GM18907 (cell line): ENCODE measurements around the gene TESK2.
"Not testable (repeated sequence)": the region's sequence is repeated elsewhere in the genome, so short reads cannot be mapped to it uniquely, and the experiment has no call there.

Experiments
- ATAC-seq: cut with Tn5 transposase; IDR thresholded peaks from one replicate; pipeline ENCODE4 v1.9.1; 2021; ENCODE audit warnings: mild to moderate bottlenecking, moderate library complexity; ENCODE audit not compliant: unreplicated experiment

TESK2 gene

GRCh38 chr1:45380125-45380524 is 110.8 kb downstream of the TESK2 start:
- no peak for ATAC-seq

DNA sequence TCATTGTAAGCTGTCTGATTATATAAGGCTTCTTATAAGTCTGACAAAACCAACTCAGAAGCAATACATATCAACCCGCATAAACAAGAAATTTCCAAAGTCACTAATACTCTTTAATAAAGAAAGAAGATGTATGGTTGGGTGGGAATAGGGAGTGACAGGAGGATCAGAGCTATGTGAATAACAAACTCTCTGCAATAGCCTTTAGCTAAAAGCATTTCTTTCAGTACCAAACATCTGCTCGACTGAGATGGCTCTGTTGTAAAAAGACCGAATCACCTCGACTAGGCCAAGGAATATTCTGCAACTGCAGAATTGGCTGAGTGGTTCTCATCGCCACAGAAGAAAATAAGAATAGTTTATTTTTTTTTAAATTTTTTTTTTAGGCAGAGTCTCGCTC is 111.4 kb downstream of the TESK2 start:
- ATAC-seq: no peak

GRCh38 chr1:45378184-45378583 is 112.8 kb downstream of the TESK2 start:
- no peak for ATAC-seq

DNA sequence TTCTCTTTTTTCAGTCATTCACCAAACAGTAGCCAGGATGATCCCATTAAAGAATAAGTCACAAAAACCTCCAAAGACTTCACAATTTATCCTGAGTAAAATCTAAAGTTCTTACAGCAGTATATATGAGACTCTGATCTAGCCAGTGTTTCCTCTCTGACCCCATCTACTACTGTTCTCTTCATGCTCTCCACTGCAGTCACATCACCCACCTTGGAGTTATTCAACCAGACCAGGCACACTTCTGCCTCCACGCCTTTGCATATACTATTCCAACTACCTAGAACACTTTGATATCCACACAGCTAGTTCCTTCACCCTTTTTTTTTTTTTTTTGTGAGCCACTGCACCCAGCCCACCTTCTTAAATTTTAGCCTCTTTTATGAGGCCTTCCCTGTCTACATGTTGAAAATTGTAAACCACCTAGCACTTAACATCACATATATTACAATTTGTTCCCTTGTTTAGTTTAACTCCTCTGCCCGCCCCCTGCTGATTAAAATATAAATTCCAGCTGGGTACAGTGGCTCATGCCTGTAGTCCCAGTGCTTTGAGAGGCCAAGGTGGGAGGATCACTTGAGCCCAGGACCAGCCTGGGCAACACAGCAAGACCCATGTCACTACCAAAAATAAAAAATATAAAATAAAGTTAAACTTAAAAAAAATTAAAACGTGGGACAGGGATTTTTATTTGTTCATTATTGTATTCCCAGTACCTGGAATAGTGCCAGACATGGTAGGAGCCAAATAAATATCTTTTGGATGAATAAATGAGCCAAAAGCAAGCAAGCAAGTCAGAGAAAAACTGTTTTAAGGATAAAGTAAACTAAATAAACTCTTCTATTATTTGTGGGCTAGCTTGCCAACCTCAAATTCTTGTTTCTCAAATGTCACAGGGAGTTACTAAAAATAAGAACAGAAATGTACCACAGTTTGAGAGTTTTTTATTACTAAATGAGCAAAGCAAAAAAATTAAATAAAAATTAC is 115.6 kb downstream of the TESK2 start:
- no peak for ATAC-seq

- ATAC-seq: no peak
These were observed 117.4 kb downstream of the TESK2 start for GRCh38 chr1:45373573-45373972.

DNA sequence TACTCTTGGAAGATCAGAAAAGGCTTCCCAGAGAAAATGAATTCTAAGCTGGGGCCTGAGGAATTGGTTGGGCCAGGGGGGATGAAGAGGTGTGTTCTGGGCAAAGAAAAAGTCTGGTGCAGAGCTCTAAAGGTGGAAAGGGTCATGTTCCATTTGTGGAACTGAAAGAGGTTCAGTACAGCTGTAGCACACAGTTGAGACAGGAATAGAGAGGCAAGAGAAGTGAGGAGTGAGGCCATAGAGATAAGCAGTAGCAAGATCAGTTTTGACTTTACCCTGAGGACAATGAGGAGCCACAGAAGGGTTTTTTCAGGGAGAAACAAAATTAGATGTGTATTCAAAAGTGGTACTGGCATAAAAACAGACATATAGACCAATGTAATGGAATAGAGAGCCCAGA is 120.4 kb downstream of the TESK2 start:
- ATAC-seq: peak; percentile 57

DNA sequence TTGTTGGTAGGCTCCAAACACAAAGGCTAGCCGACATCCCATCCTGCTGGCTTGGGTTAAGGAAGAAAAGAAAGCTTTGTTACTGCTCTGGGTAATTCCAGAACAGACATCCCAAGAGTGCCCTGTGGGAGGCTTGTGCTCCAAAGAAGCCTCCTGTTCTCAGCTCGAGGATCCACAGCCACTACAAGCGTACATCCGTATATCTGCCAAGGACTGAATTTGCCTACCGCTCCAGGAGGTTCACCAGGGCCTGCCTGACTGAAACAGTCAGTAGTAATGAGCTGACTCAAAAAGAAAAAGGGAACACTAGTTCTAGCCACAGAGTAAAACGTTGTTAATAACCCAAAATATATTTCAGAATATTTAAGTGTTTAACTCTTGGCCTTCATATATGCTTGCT is 125.9 kb downstream of the TESK2 start:
- ATAC-seq: no peak

GRCh38 chr1:45364294-45364693 is 126.7 kb downstream of the TESK2 start:
- ATAC-seq: no peak

DNA sequence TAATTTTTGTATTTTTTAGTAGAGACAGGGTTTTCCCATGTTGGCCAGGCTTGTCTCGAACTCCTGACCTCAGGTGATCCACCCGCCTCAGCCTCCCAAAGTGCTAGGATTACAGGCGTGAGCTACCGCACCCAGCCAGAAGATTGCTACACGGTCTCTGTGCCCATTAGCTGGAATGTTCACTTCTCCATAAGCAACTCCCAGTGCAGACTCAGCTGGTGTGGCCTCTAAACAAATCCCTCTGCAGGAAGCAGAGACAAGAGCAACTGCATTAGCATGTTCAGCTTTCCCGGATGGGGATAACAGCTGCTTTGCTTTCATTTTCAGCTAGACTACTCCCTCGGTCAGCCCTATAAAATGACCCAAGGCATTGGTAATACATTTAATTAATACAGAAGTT is 130.0 kb downstream of the TESK2 start:
- not testable (repeated sequence) for ATAC-seq

DNA sequence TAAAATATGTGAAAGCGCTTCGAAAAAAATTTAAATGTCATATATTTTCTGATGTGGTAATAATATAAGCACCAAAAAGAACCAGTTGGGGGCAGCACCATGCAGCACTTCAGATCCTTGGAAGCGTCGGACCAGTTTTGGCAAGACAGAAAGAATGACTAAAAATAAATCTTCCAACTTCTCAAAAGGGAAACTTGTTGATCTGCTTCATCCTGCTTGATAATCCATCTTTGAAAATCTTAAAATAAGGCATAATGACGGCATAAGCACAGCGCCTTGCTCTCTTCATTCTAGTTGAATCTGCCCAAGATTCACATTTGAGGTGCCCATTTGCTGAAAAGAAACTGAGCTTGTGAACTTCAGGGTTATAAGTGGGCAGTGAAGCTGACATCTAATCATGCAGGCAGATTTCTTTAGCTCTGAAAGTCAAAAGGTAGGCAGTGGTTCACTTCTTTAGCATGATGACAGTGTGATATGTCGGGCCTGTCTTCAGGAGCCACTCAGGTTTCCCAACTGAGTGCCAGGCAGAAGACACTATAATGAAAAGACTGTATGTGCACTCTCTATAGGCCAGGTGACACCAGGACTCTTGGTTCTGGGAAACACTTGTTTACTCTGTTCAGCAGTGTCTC is 131.0 kb downstream of the TESK2 start:
- no peak for ATAC-seq

DNA sequence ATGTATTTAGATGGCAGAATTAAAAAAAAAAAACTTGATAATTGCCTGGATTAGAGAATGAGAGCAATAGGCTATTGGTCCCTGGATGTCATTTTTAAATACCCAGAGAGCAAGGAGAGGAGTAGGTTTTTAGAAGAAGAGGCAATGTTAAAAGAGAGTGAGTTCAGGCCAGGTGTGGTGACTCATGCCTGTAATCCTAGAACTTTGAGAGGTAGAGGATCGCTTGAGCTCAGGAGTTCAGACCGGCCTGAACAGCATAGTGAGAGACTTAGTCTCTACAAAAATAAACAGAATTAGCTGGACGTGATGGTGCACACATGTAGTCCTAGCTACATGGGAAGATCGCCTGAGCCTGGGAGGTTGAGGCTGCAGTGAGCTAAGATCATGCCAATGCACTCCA is 134.8 kb downstream of the TESK2 start:
- ATAC-seq: no peak

GRCh38 chr1:45355683-45356082 is 135.3 kb downstream of the TESK2 start:
- no peak for ATAC-seq

DNA sequence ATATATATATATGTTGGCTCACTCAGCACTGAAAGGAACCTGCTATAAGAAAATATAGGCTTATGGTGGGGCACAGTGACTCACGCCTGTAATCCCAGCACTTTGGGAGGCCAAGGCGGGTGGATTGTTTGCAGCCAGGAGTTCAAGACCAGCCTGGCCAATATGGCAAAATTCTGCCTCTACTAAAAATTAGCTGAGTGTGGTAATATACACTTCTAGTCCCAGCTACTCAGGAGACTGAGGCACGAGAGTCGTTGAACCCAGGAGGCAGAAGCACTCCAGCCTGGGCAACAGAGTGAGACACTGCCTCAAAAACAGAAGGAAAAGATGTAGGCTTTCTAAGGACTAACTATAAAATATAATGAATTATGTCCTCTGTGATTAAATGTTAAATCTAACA is 136.1 kb downstream of the TESK2 start:
- ATAC-seq: no peak

GRCh38 chr1:45353685-45354084 is 137.3 kb downstream of the TESK2 start:
- ATAC-seq: no peak

GRCh38 chr1:45351508-45351907 is 139.5 kb downstream of the TESK2 start:
- ATAC-seq: no peak

DNA sequence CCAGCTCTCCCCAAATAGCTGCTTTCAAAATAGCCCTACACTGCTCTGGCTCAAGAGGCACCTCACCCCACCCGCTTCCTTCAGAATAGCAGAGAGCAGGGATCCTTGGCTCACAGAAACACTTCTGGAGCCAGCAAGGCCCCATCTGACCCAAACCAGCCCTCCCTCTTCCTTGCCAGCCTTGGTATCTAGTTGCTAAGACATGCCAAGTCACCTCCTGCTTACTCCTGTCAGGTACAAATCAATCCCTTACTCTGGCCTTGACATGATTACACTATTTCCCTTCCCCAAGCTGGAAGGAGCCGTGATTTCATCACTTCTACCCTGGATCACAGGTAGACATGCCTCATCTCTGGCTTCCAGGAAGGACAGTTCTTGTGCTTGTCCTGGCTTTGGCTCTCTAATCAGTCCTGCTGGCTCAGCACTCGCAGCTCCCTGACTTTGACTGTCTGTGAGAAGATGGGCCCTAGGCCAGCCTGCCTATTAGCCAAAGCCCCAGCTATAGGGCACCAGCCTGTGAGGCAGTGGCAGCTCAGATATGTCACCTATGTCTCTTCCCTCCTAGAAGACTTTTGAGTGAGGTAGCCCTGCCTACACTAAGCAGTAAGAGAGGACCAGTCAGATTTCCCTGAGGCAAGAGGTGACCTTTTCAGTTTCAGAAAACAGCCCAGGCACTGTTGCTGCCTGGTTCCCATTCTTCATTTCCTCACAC is 141.8 kb downstream of the TESK2 start:
- ATAC-seq: no peak

DNA sequence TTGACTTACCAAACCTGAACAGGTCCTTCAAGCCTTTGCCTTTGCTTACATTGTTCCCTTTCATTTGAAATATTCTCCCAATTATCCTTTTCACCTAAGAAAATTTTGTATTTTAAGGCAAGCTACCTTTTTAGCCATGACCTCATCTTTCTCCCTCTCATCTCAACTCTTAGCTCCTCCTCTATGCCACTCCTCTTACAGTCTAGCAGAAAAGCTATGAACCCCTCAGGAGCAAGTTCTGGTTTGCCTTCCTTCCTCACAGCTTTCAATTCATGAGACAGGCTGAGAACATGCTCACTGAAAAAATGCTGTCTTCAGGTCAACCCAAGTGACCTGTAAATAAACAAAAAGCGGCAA is 142.4 kb downstream of the TESK2 start:
- ATAC-seq: no peak

DNA sequence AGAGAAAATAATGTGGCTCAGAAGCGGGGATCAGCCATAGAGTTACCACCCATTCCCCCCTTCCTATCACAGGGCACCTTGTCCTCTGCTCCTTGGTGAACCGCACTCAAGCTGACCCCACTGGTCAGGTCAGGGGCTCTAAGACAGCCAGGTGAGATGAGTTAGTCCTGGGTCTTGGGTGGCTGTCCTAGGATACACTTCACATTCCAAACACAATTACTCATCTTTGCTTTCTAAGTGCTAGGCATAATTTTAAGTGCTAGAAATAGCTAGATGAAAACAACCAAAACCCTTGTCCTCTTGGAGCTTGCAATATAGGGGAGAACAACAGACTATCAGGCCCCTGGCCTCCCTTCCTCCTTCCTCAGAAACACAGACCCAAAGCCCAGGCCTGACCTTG is 142.9 kb downstream of the TESK2 start:
- no peak for ATAC-seq

GRCh38 chr1:45346473-45346872 is 144.5 kb downstream of the TESK2 start:
- no peak for ATAC-seq

DNA sequence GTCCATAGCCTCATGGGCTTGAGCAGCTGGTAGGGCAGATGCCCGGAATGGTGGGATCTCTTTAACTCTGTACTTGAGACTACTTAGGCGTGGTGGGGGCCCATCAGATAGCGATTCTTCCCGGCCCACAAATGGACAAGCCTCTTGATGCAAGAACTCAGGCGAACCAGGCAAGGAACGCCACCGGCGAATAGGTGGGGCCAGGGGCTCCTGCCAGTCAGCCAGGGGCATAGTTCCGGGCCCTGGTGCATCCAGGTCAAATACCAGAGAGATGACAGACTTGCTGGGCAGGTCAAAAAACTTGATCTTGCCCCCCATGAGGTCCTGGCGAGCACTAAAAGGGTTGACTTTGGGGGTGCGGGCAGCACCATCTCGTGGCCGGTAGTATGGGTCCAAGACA is 145.9 kb downstream of the TESK2 start:
- ATAC-seq: no peak

DNA sequence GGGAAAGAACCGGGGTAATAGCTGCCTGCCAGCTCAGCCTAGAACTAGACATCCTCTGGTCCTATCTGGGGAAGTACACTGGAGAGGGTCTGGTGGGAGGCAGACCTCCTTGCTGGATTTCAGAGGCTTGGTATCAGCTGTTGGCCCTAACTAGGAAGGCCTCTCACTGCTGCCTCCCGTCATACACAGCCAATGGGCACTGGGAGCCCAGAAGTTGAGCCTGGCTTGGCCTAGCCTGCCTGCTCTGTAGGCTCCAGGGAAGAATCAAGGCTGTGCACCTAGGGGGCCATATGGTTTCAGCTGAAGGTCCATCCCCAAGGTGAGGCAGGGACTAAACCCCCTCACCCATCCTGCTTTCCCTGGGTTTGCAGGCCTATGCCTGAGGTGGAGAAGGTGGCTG is 146.5 kb downstream of the TESK2 start:
- ATAC-seq: no peak
